ENCODE data around the gene MANSC4. TPM values are rescaled to one million over a fixed set of nuclear protein-coding genes. Genes with fewer than 3 reads are reported as not detected.
A peak's percentile ranks its signal among the peaks of the same experiment; 100 is the strongest.

MANSC4 gene
- total and polyA plus RNA-seq, 2 of the 13 experiments (the other 11 are each of a cell fraction or from before 2014, with no cell fraction given): not detected

DNA sequence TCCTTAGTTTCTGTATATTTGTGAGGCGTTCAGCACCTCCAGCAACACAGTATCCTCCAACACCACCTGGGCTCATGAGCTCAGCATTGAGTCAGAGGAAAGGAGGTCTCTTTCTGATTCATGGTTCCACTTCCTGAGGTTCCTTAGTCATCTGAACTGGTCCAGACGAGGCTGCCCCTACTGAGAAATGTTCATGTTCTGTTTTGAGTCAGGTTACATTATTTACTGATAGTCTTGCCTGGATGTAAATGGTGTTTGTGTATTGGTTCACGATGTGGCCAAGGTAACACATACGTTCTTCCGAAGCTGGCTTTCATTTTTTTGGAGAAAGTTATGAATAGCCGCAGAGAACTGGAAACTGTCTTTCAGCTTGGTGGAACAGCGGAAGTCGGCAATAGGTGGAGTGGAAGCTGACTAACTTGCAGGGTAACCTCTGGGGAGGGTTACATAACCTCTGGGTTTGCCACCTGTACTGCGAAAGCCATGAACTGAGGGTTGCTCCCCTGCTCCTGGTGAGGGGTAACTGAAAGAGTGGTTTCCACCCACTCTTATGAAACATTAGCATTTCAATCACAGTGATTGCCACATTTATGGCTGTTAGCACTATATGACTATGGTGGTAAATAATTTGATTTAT lies 42.2 kb upstream of the MANSC4 start:
- no peak for ATAC-seq
- H3K9ac ChIP-seq (ENCODE audit: insufficient read depth, low read depth, low read length): no peak overlapping the region
- H3K9me3 ChIP-seq (ENCODE audit: low read length): no peaks in the 10 kb centered on the region
- H3K36me3 ChIP-seq (replicated peaks in 1 of 2; ENCODE audit: control insufficient read depth in 1 of 2, insufficient read depth in 2 of 2, low read length in 2 of 2): no peaks in the 10 kb centered on the region
- H3K4me1 ChIP-seq (ENCODE audit: insufficient read depth, low read length): peaks cover 33% of the 10 kb centered on the region
- POLR2A ChIA-PET: no interaction called here
- in situ Hi-C loops (cut with HindIII; ENCODE audit: extremely low pct_ligation_motif_present, low pct_unique_long_range_greater_than_20kb) (no loop called here), intact Hi-C loops (cut with micrococcal nuclease; ENCODE audit: unreplicated experiment) (no loop called here)
- H2AFZ ChIP-seq (ENCODE audit: low read length): no peak overlapping the region
- H3K27ac ChIP-seq (ENCODE audit: extremely low read length, insufficient read depth, low read length): no peak overlapping the region
- H3K79me2 ChIP-seq (ENCODE audit: insufficient read depth, low read length): no peaks in the 10 kb centered on the region
- BruUV-seq (replicated peaks): no TSS peak
- no peaks in the 10 kb centered on the region for H4K20me1 ChIP-seq (ENCODE audit: insufficient read depth, low read length)
- DNase-seq (ENCODE audit: low spot score): no peak
- H3K4me2 ChIP-seq (ENCODE audit: low read depth, low read length): peak overlapping the region; percentile 20; the same call in 1 of the 2 replicates
- WGBS (ENCODE audit: low lambda C conversion rate): 39% methylated on average over 9 of the region's 9 CpGs
- no peak overlapping the region for H3K4me3 ChIP-seq (replicated peaks in 1 of 3; ENCODE audit: insufficient read depth in 1 of 3, low read depth in 2 of 3, low read length in 3 of 3)
- no peaks in the 10 kb centered on the region; a peak in 2 of 5 replicates for H3K27me3 ChIP-seq (ENCODE audit: control insufficient read depth in 1 of 2, insufficient read depth in 2 of 2, low read length in 2 of 2)
- CTCF ChIA-PET (ENCODE audit: low intra/inter-chr PET ratio, low total read pairs): no interaction called here
- FAIRE-seq: no peak
- TF ChIP-seq ZNF781 (CRISPR knock-in tag; IDR thresholded peaks at IDR 0.05; ENCODE audit: borderline replicate concordance, not compliant biosample characterization) (no peak), ZNF614 (CRISPR knock-in tag; IDR thresholded peaks at IDR 0.05; ENCODE audit: borderline replicate concordance) (no peak), SOX5 (CRISPR knock-in tag; IDR thresholded peaks at IDR 0.05; ENCODE audit: borderline replicate concordance) (no peak), ERF (CRISPR knock-in tag; IDR thresholded peaks at IDR 0.05) (no peak), ARNT (IDR thresholded peaks at IDR 0.05) (no peak), HNF4G (IDR thresholded peaks at IDR 0.05; ENCODE audit: borderline replicate concordance, low read depth, low read length) (no peak), HNF4G (CRISPR knock-in tag; IDR thresholded peaks at IDR 0.05; ENCODE audit: borderline replicate concordance, low read depth) (no peak), ZNF101 (CRISPR knock-in tag; IDR thresholded peaks at IDR 0.05; ENCODE audit: borderline replicate concordance, low read depth) (no peak)
- TF ChIP-seq, protein P1, sequence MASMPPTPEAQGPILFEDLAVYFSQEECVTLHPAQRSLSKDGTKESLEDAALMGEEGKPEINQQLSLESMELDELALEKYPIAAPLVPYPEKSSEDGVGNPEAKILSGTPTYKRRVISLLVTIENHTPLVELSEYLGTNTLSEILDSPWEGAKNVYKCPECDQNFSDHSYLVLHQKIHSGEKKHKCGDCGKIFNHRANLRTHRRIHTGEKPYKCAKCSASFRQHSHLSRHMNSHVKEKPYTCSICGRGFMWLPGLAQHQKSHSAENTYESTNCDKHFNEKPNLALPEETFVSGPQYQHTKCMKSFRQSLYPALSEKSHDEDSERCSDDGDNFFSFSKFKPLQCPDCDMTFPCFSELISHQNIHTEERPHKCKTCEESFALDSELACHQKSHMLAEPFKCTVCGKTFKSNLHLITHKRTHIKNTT (CRISPR knock-in tag; IDR thresholded peaks at IDR 0.05): no peak
- TF ChIP-seq, protein P2, sequence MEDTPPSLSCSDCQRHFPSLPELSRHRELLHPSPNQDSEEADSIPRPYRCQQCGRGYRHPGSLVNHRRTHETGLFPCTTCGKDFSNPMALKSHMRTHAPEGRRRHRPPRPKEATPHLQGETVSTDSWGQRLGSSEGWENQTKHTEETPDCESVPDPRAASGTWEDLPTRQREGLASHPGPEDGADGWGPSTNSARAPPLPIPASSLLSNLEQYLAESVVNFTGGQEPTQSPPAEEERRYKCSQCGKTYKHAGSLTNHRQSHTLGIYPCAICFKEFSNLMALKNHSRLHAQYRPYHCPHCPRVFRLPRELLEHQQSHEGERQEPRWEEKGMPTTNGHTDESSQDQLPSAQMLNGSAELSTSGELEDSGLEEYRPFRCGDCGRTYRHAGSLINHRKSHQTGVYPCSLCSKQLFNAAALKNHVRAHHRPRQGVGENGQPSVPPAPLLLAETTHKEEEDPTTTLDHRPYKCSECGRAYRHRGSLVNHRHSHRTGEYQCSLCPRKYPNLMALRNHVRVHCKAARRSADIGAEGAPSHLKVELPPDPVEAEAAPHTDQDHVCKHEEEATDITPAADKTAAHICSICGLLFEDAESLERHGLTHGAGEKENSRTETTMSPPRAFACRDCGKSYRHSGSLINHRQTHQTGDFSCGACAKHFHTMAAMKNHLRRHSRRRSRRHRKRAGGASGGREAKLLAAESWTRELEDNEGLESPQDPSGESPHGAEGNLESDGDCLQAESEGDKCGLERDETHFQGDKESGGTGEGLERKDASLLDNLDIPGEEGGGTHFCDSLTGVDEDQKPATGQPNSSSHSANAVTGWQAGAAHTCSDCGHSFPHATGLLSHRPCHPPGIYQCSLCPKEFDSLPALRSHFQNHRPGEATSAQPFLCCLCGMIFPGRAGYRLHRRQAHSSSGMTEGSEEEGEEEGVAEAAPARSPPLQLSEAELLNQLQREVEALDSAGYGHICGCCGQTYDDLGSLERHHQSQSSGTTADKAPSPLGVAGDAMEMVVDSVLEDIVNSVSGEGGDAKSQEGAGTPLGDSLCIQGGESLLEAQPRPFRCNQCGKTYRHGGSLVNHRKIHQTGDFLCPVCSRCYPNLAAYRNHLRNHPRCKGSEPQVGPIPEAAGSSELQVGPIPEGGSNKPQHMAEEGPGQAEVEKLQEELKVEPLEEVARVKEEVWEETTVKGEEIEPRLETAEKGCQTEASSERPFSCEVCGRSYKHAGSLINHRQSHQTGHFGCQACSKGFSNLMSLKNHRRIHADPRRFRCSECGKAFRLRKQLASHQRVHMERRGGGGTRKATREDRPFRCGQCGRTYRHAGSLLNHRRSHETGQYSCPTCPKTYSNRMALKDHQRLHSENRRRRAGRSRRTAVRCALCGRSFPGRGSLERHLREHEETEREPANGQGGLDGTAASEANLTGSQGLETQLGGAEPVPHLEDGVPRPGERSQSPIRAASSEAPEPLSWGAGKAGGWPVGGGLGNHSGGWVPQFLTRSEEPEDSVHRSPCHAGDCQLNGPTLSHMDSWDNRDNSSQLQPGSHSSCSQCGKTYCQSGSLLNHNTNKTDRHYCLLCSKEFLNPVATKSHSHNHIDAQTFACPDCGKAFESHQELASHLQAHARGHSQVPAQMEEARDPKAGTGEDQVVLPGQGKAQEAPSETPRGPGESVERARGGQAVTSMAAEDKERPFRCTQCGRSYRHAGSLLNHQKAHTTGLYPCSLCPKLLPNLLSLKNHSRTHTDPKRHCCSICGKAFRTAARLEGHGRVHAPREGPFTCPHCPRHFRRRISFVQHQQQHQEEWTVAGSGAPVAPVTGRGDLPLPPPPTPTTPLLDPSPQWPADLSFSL (CRISPR knock-in tag; IDR thresholded peaks at IDR 0.05): no peak
- TF ChIP-seq, protein P3, sequence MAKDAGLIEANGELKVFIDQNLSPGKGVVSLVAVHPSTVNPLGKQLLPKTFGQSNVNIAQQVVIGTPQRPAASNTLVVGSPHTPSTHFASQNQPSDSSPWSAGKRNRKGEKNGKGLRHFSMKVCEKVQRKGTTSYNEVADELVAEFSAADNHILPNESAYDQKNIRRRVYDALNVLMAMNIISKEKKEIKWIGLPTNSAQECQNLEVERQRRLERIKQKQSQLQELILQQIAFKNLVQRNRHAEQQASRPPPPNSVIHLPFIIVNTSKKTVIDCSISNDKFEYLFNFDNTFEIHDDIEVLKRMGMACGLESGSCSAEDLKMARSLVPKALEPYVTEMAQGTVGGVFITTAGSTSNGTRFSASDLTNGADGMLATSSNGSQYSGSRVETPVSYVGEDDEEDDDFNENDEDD (CRISPR knock-in tag; IDR thresholded peaks at IDR 0.05; ENCODE audit: borderline replicate concordance): no peak
- TF ChIP-seq, protein P4, sequence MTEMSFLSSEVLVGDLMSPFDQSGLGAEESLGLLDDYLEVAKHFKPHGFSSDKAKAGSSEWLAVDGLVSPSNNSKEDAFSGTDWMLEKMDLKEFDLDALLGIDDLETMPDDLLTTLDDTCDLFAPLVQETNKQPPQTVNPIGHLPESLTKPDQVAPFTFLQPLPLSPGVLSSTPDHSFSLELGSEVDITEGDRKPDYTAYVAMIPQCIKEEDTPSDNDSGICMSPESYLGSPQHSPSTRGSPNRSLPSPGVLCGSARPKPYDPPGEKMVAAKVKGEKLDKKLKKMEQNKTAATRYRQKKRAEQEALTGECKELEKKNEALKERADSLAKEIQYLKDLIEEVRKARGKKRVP (CRISPR knock-in tag; IDR thresholded peaks at IDR 0.05): no peak
- TF ChIP-seq, protein P5, sequence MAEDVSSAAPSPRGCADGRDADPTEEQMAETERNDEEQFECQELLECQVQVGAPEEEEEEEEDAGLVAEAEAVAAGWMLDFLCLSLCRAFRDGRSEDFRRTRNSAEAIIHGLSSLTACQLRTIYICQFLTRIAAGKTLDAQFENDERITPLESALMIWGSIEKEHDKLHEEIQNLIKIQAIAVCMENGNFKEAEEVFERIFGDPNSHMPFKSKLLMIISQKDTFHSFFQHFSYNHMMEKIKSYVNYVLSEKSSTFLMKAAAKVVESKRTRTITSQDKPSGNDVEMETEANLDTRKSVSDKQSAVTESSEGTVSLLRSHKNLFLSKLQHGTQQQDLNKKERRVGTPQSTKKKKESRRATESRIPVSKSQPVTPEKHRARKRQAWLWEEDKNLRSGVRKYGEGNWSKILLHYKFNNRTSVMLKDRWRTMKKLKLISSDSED (CRISPR knock-in tag; IDR thresholded peaks at IDR 0.05): no peak
